Testis (tissue), 3 donors: ENCODE results near the gene THBS3. TPM values are rescaled to one million over a fixed set of nuclear protein-coding genes. Genes with fewer than 3 reads are reported as not detected.
A peak's percentile ranks its signal among the peaks of the same experiment; 100 is the strongest.

Experiments used
- DNase-seq: peaks from one replicate; pipeline ENCODE4 v3.0.0-alpha.2; 2019
- H3K27ac ChIP-seq, 2 donors: fragments of 200-600 bp; sonication (generic); one replicate each; pipeline ENCODE4 v1.5.1; 2019
- H3K27me3 ChIP-seq: fragments of 200-600 bp; sonication (generic); one replicate; pipeline ENCODE4 v1.5.1; 2019
- H3K36me3 ChIP-seq: fragments of 200-600 bp; sonication (generic); one replicate; pipeline ENCODE4 v1.5.1; 2017; ENCODE audit warnings: low read depth; ENCODE audit errors: missing control alignments
- H3K4me1 ChIP-seq: fragments of 200-600 bp; sonication (generic); one replicate; pipeline ENCODE4 v1.5.1; 2019
- H3K4me3 ChIP-seq, 2 donors: fragments of 200-600 bp; sonication (generic); one replicate each; pipeline ENCODE4 v1.5.1; 2017 to 2019
- H3K9me3 ChIP-seq: fragments of 200-600 bp; sonication (generic); one replicate; pipeline ENCODE4 v1.5.1; 2017
- CTCF ChIP-seq, 3 experiments: fragments of 450-650 bp in 2 of 3; fragments of 200-600 bp in 1 of 3; sonication (generic) in 1 of 3; IDR thresholded peaks; one replicate each; pipeline ENCODE4 v1.5.1; 2016 to 2019; ENCODE audit warnings: antibody characterized with exemption in 3 of 3, mild to moderate bottlenecking in 2 of 3, moderate library complexity in 1 of 3
- POLR2A ChIP-seq: fragments of 450-650 bp; IDR thresholded peaks from one replicate; pipeline ENCODE4 v1.6.1; 2017; ENCODE audit warnings: antibody characterized with exemption, mild to moderate bottlenecking, moderate library complexity
- WGBS, 2 donors: methylation state at CpG; one replicate each; pipeline ENCODE4 v1.1.5; 2018; 5-methylcytosine and 5-hydroxymethylcytosine counted together
- intact Hi-C: fragments of 100-400 bp; cut with DNase I; formaldehyde crosslinking; loops from one replicate; pipeline ENCODE4 v1.15.1; 2023; ENCODE audit warnings: low total_unique reads
- polyA plus RNA-seq: library from polyadenylated mRNA; stranded (reverse); fragments of 350-450 nt; fragmentation: Illumina TruSeq; extraction: RNeasy Lipid Tissue Mini Kit (QIAGEN cat#74804); gene quantifications from one replicate; pipeline ENCODE4 v1.2.3, GENCODE V29; 2014; ENCODE audit warnings: low read depth, low replicate concordance; ENCODE audit not compliant: insufficient read depth
- total RNA-seq, 2 donors: library from RNA; depleted of rRNA; stranded (reverse); fragments of >200 nt; gene quantifications; one replicate each; pipeline ENCODE4 v1.2.3, GENCODE V29; 2016

THBS3 gene
- total and polyA plus RNA-seq, 3 donors from 2014 or later, result 37.1 to 82.9 (median 68.1) TPM

GRCh38 chr1:155179112-155180031, 28.3 kb downstream of the THBS3 start:
- no peak overlapping the region for H3K27ac ChIP-seq
- DNase-seq, result peak; percentile 9
- no peak overlapping the region for H3K4me3 ChIP-seq

GRCh38 chr1:155178441-155179111, 29.1 kb downstream of the THBS3 start:
- no peaks in the 10 kb centered on the region for H3K27me3 ChIP-seq
- no peaks in the 10 kb centered on the region for H3K36me3 ChIP-seq
- TF ChIP-seq POLR2A (no peak), CTCF (IDR thresholded peaks at IDR 0.05) (no peak)
- peak; percentile 12 for DNase-seq
- 89 to 91% methylated on average over 25 to 30 of the region's 30 CpGs for WGBS, 2 donors
- no peak overlapping the region for H3K27ac ChIP-seq
- no peak overlapping the region for H3K4me3 ChIP-seq
- no peaks in the 10 kb centered on the region for H3K9me3 ChIP-seq
- intact Hi-C loops, result no loop called here
- peaks cover 3% of the 10 kb centered on the region for H3K4me1 ChIP-seq

More at GRCh38 chr1:155179112-155180031, 28.3 kb downstream of the THBS3 start:
- Histone ChIP-seq H3K4me1 (peaks cover 3% of the 10 kb centered on the region), H3K36me3 (no peaks in the 10 kb centered on the region), H3K27me3 (no peaks in the 10 kb centered on the region), H3K9me3 (no peaks in the 10 kb centered on the region)
- WGBS, 2 donors, result 92 to 96% methylated on average over 26 to 31 of the region's 31 CpGs
- intact Hi-C loops, result no loop called here
- TF ChIP-seq CTCF (IDR thresholded peaks at IDR 0.05), result no peak

DNA sequence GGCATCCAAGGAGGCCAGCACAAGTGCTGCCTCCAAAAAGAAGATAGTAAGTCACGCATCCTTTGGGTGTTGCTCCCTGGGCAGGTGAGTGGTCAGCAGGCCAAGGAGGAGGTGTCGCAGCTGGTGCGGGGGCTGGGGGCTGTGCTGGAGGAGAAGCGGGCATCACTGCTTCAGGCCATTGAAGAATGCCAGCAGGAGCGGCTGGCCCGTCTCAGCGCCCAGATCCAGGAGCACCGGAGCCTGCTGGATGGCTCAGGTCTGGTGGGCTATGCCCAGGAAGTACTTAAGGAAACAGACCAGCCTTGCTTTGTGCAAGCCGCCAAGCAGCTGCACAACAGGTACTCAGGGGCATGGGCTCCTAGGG, 29.8 kb downstream of the THBS3 start:
- DNase-seq, result no peak

GRCh38 chr1:155177192-155177917, 30.3 kb downstream of the THBS3 start:
- H3K4me3 ChIP-seq, result no peak overlapping the region
- H3K4me1 ChIP-seq, result peaks cover 6% of the 10 kb centered on the region
- H3K36me3 ChIP-seq, result no peaks in the 10 kb centered on the region
- WGBS, 2 donors, result 83 to 86% methylated on average over 11 of the region's 11 CpGs
- intact Hi-C loops, result no loop called here
- TF ChIP-seq CTCF (IDR thresholded peaks at IDR 0.05) (no peak), POLR2A (no peak)
- no peaks in the 10 kb centered on the region for H3K9me3 ChIP-seq
- no peak for DNase-seq
- no peaks in the 10 kb centered on the region for H3K27me3 ChIP-seq
- H3K27ac ChIP-seq, result no peak overlapping the region

More for the DNA sequence above, 29.8 kb downstream of the THBS3 start:
- WGBS, 2 donors, result 92 to 100% methylated on average over 9 of the region's 9 CpGs
- TF ChIP-seq POLR2A (no peak), CTCF (IDR thresholded peaks at IDR 0.05) (no peak)
- Histone ChIP-seq H3K27ac (no peak overlapping the region), H3K9me3 (no peaks in the 10 kb centered on the region), H3K27me3 (no peaks in the 10 kb centered on the region), H3K36me3 (no peaks in the 10 kb centered on the region), H3K4me1 (peaks cover 3% of the 10 kb centered on the region), H3K4me3 (no peak overlapping the region)
- intact Hi-C loops, result no loop called here
